Globus pallidus (tissue), 1 donor: ENCODE results near the gene PRR13.
"Not testable (repeated sequence)": the region's sequence is repeated elsewhere in the genome, so short reads cannot be mapped to it uniquely, and the experiment has no call there.

Source experiments
- DNase-seq: peaks from one replicate; pipeline ENCODE4 v3.0.0-alpha.2; 2015; ENCODE audit warnings: low spot score

The PRR13 gene

DNA sequence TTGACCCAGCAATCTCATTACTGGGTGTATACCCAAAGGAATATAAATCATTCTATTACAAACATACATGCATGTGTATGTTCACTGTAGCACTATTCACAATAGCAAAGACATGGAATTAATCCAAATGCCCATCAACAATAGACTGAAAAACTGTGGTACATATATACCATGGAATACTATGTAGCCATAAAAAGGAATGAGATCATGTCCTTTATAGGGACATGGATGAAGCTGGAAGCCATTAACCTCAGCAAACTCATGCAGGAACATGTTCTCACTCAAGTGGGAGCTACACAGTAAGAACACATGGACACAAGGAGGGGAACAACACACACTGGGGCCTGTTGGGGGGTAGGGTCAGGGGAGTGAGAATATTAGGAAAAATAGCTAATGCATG lies 2.0 kb upstream of the PRR13 start:
- DNase-seq: not testable (repeated sequence)

- no peak for DNase-seq
These were observed 2.4 kb downstream of the PRR13 start for GRCh38 chr12:53443955-53444354.

DNA sequence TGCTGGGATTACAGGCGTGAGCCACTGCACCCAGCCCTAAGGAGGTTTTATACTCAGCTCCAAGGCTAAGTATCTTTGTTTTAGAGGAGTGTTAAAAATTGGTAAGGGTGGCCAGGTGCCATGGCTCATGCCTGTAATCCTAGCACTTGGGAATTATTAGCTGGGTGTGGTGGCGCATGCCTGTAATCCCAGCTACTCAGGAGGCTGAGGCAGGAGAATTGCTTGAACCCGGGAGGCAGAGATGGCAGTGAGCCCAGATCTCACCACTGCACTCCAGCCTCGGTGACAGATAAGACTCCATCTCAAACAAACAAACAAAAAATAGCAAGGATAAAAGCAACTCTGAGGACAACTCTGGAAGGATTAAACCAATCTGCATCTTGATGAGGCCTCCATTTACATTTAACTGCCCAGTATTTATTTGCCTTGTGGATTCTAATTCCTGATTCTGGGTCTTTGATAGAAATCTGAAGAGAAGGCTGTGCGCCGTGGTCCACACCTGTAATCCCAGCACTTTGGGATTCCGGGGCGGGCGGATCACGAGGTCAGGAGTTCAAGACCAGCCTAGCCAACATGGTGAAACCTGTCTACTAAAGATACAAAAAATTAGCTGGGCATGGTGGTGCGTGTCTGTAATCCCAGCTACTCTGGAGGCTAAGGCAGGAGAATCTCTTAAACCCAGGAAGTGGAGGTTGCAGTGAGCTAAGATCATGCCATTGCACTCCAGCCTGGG lies 3.2 kb downstream of the PRR13 start:
- not testable (repeated sequence) for DNase-seq

DNA sequence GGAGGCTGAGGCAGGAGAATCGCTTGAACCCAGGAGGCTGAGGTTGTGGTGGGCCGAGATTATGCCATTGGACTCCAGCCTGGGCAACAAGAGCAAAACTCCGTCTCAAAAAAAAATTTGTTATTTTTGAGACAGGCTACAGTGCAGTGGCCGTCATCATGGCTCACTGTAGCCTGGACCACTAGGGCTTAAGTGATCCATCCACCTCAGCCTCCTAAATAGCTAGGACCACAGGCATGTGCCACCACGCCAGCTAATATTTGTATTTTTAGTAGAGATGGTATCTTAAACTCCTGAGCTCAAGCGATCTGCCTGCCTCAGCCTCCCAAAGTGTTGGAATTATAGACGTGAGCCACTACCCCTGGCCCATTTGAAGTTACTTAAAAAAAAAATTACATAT lies 9.4 kb downstream of the PRR13 start:
- no peak for DNase-seq

- DNase-seq: peak; percentile 100
These were observed 10.2 kb downstream of the PRR13 start, which contains the start of gene PCBP2 for GRCh38 chr12:53451661-53452158. PCBP2 (plus strand) TSS chr12:53452102; CDS start chr12:53454801, 2,699 bp downstream.

- peak; percentile 91 for DNase-seq
These were observed 10.9 kb downstream of the PRR13 start for GRCh38 chr12:53452159-53453077.

GRCh38 chr12:53453953-53454640 lies 12.6 kb downstream of the PRR13 start:
- DNase-seq: no peak

DNA sequence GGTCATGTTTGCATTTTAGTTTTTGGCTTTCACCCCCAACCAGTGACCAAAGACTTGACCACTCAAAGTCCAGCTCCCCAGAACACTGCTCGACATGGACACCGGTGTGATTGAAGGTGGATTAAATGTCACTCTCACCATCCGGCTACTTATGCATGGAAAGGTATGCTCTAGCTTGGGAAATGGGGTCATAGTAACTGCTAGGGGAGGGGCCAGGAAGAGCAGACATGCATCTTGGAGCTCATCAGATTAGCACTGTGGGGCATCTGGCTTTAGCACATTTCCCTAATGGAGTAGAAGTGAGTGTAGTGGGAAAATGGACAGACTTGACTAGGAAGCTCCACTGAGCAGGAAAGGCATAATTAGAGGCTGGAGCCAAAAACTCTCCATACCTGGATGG lies 13.2 kb downstream of the PRR13 start:
- no peak for DNase-seq

DNA sequence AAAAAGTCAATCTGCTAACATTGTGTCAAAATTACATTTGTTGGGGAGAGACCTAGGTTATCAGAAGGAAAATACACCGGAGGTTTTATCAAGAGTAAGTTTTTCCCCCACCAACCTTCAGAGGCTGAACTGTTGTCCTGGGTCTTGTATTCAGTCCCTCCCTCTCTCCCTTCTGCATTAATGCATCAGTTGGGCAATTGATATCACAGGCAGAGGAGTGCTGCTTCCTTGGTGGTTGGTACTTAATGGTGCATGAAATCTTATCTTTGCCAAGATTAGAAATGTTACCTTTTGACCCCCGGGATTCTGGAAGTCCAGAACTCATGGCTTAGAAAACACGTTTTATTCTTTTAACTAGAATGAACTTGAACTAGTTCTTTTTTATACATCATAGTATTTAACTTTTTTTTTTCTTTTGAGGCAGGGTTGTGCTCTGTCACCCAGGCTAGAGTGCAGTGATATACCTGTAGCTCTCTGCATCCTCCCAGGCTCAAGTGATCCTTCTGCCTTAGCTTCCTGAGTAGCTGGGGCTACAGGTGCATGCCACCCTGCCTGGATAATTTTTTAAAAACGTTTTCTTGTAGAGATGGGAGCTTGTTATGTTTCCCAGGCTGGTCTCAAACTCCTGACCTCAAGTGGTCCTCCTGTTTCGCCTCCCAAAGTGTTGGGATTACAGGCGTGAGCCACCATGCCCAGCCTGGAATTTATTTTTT lies 15.3 kb downstream of the PRR13 start:
- no peak for DNase-seq

- DNase-seq: no peak
These were observed 17.6 kb downstream of the PRR13 start for GRCh38 chr12:53459097-53459496.

DNA sequence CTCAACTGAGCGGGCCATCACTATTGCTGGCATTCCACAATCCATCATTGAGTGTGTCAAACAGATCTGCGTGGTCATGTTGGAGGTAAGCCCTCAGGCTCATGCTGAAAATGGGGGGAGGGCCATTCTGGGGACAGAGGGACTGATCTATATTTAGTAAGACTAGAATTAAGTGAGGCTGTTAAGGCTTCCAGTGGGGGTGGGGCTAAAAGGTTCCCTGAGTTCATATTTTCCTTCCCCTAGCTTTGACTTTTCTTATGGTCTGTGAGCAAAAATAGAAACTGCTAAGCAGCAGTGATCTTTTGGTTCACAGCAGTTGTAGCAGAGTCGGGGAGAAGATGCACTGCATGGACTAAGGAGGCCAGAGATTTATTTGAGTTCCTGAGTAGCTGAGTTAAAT lies 19.5 kb downstream of the PRR13 start:
- no peak for DNase-seq

- no peak for DNase-seq
These were observed 20.1 kb downstream of the PRR13 start for GRCh38 chr12:53461591-53461990.

DNA sequence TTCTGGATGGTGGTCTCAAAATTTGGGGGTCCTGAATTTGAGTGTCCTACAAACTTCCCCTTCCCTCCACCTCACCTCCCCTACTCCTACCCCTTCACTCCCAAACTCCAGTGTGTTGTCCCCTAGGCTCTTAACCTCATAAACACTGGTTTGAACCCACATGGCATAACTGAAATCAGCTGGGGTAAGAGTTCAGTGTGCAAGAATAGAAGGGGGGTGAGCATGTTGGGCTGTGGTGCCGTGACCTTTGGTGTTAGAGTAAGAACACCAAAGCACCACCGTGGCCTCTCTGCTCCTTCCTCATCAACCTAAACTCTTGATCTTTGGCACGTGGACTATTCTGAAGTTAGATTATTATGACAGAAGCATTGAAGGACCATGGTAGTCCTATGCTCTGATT lies 21.4 kb downstream of the PRR13 start:
- no peak for DNase-seq

GRCh38 chr12:53463802-53464560 lies 22.4 kb downstream of the PRR13 start:
- DNase-seq: no peak

DNA sequence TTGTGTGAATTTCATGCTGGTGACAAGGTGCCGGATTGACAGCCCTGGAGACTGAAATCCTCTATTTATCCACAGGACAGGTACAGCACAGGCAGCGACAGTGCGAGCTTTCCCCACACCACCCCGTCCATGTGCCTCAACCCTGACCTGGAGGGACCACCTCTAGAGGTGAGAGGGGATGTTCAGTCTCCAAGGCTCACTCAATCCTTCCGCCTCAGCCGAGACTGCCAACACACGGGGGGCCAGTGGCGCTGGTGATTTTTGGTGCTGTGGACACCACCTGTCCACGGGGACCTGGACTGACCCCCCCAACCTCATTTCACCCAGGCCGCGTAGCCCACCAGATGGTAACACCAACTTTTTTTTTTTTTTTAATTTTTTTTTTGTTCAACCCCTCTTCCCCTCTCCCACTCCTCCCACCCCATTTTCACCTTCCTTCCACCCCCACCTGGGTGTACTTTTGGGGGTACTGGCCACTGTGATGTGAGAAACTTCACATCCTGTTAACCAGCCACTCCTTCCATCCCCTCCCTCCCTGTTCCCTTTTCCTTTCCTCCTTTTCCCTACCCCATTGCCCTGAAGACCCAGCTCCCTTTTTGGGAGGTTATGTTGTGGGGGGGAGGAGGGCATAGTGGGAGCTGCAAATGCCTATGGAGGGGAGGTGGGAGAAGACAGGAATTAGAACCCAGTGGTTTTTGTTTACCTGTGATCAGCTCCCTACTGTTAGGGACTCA lies 23.3 kb downstream of the PRR13 start:
- no peak for DNase-seq

- DNase-seq: no peak
These were observed 24.1 kb downstream of the PRR13 start for GRCh38 chr12:53465679-53466078.

DNA sequence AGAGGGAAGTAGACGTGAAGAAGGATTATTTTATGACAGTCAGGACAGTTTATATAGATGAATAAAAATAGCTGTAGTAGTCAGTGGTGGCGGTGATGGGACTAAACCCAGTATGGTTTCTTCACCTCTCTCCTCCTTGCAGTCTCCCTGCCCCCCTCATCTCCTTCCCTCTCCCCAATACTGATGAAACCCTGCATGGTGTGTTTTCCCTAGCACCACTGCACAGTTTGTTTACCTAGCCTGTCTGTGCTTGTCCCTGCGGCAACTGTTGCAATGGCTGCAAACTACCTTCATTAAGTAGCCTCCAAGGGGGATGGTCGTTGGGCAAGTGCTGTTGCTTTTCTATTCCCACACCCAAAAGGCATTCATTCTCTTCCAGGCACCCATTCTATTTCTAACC lies 25.1 kb downstream of the PRR13 start:
- no peak for DNase-seq

DNA sequence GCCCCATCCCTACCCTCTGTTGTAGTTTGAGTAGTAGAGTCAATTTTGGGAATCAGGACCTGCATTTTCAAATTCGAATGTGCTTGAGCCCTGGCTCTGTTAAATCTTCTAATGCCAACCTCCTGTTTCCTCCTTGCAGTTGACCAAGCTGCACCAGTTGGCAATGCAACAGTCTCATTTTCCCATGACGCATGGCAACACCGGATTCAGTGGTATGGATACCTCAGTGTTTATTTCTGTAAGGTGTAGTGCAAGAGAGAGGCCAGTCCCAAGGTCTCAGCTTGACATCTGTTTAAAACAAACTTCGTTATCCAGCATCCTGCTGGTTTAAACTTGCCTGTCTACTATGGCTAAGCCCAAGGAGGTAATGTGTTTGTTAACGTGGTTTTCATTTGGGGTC lies 25.5 kb downstream of the PRR13 start:
- no peak for DNase-seq

- DNase-seq: no peak
These were observed 26.3 kb downstream of the PRR13 start for GRCh38 chr12:53467880-53468279.

DNA sequence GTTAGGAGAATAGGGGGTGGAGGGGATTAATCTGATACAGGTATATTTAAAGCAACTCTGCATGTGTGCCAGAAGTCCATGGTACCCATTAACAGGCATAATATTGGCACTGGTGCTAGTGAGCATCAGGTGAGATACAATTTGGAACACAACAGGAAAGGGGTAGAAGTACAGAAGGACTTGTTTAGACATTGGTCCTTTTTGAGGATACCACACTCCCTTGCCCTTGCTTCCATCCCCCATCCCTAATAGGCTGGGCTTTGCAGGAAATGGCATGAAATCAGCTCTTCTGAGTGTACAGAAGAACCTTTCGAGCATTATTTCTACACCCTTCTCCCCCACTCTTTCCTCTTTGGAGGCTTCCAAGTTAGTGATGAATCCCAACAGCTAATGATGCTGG lies 26.7 kb downstream of the PRR13 start:
- no peak for DNase-seq
